ENCODE measurements around the gene ZBED4.
A peak's percentile ranks its signal among the peaks of the same experiment; 100 is the strongest.

ZBED4 gene

GRCh38 chr22:49823289-49824045, 30.2 kb upstream of the ZBED4 start:
- no peak overlapping the region for H3K4me3 ChIP-seq (ENCODE audit: low read length)
- no peak for TF ChIP-seq CTCF (conservative IDR thresholded peaks at IDR 0.05; ENCODE audit: low read depth, low read length)
- DNase-seq (ENCODE audit: low read depth) = no peak

GRCh38 chr22:49824185-49824925, 29.3 kb upstream of the ZBED4 start:
- H3K4me3 ChIP-seq (ENCODE audit: low read length) = no peak overlapping the region

GRCh38 chr22:49824936-49825335, 28.7 kb upstream of the ZBED4 start:
- H3K4me3 ChIP-seq (ENCODE audit: low read length) = no peak overlapping the region
- DNase-seq (ENCODE audit: low read depth) = no peak
- no peak for TF ChIP-seq CTCF (conservative IDR thresholded peaks at IDR 0.05; ENCODE audit: low read depth, low read length)

More at GRCh38 chr22:49824185-49824925, 29.3 kb upstream of the ZBED4 start:
- no peak for TF ChIP-seq CTCF (conservative IDR thresholded peaks at IDR 0.05; ENCODE audit: low read depth, low read length)
- no peak for DNase-seq (ENCODE audit: low read depth)

- peak overlapping the region; percentile 72 for H3K4me3 ChIP-seq (ENCODE audit: low read length)
- no peak for DNase-seq (ENCODE audit: low read depth)
- no peak for TF ChIP-seq CTCF (conservative IDR thresholded peaks at IDR 0.05; ENCODE audit: low read depth, low read length)
Observed at GRCh38 chr22:49825436-49825835, 28.2 kb upstream of the ZBED4 start.

GRCh38 chr22:49825944-49826602, 27.6 kb upstream of the ZBED4 start:
- H3K4me3 ChIP-seq (ENCODE audit: low read length) = peak overlapping the region; percentile 72
- DNase-seq (ENCODE audit: low read depth) = no peak
- no peak for TF ChIP-seq CTCF (conservative IDR thresholded peaks at IDR 0.05; ENCODE audit: low read depth, low read length)

- no peak for TF ChIP-seq CTCF (conservative IDR thresholded peaks at IDR 0.05; ENCODE audit: low read depth, low read length)
- peak overlapping the region; percentile 72 for H3K4me3 ChIP-seq (ENCODE audit: low read length)
- no peak for DNase-seq (ENCODE audit: low read depth)
Observed at GRCh38 chr22:49826603-49827270, 26.9 kb upstream of the ZBED4 start.
